Heart left ventricle (tissue), 16 donors: ENCODE results near the gene PTGS1. TPM values are rescaled to one million over a fixed set of nuclear protein-coding genes. Genes with fewer than 3 reads are reported as not detected.
"Not testable (repeated sequence)": the region's sequence is repeated elsewhere in the genome, so short reads cannot be mapped to it uniquely, and the experiment has no call there.

Experiments used
- ATAC-seq, 4 donors: fragments of 200-7000 bp; cut with Tn5 transposase; one replicate each; pipeline ENCODE4 v1.9.1; 2020 to 2022; ENCODE audit warnings: moderate library complexity in 4 of 4, mild to moderate bottlenecking in 3 of 4, moderate number of reproducible peaks in 1 of 4
- DNase-seq, 5 donors: peaks; one replicate each; pipeline ENCODE4 v3.0.0-alpha.2; 2020
- H3K27ac ChIP-seq, 12 donors: fragments of 200-600 bp; sonication (generic) in 4 of 12; one replicate each; pipeline versions ENCODE4 v1.5.0 to v1.8.0; 2016 to 2022; ENCODE audit warnings: mild to moderate bottlenecking in 2 of 12
- H3K27me3 ChIP-seq, 9 donors: fragments of 200-600 bp; sonication (generic) in 2 of 9; one replicate each; pipeline versions ENCODE4 v1.5.1 to v1.8.0; 2016 to 2022; ENCODE audit warnings: mild to moderate bottlenecking in 3 of 9
- H3K36me3 ChIP-seq, 9 donors: fragments of 200-600 bp; sonication (generic) in 2 of 9; one replicate each; pipeline versions ENCODE4 v1.5.0 to v1.8.0; 2018 to 2022; ENCODE audit warnings: mild to moderate bottlenecking in 2 of 9
- H3K4me1 ChIP-seq, 12 donors: fragments of 200-600 bp; sonication (generic) in 4 of 12; one replicate each; pipeline versions ENCODE4 v1.5.0 to v1.8.0; 2016 to 2022; ENCODE audit warnings: mild to moderate bottlenecking in 3 of 12
- H3K4me3 ChIP-seq, 12 donors: fragments of 200-600 bp; sonication (generic) in 4 of 12; one replicate each; pipeline versions ENCODE4 v1.5.0 to v1.8.0; 2017 to 2022; ENCODE audit warnings: mild to moderate bottlenecking in 9 of 12, moderate library complexity in 4 of 12
- H3K9me3 ChIP-seq, 12 donors: fragments of 200-600 bp; sonication (generic) in 4 of 12; one replicate each; pipeline versions ENCODE4 v1.5.0 to v1.8.0; 2016 to 2022; ENCODE audit warnings: mild to moderate bottlenecking in 1 of 12
- CTCF ChIP-seq, 12 donors: fragments of 200-600 bp; sonication (generic) in 4 of 12; IDR thresholded peaks; one replicate each; pipeline versions ENCODE4 v1.5.0 to v1.8.0; 2018 to 2022; ENCODE audit warnings: antibody characterized with exemption in 12 of 12, mild to moderate bottlenecking in 5 of 12
- POLR2A ChIP-seq, 2 donors: fragments of 450-650 bp; IDR thresholded peaks; one replicate each; pipeline ENCODE4 v1.6.1; 2017; ENCODE audit warnings: antibody characterized with exemption in 2 of 2, mild to moderate bottlenecking in 2 of 2, moderate library complexity in 2 of 2
- WGBS, 4 donors: extraction: QIAGEN DNeasy Blood & Tissue Kit in 2 of 4; methylation state at CpG; one replicate each; pipeline versions ENCODE4 v1.1.5 to v1.1.7; 2013 to 2018; 5-methylcytosine and 5-hydroxymethylcytosine counted together
- intact Hi-C, 10 donors: fragments of 100-400 bp; cut with DNase I; formaldehyde crosslinking; loops; one replicate each; pipeline versions ENCODE4 v1.11.1 to v1.14.2; 2022
- long read RNA-seq, 3 donors: library from polyadenylated mRNA; unstranded; transcript quantifications; one replicate each; pipeline ENCODE4 v2.0.0, GENCODE V29; 2020 to 2021
- polyA plus RNA-seq, 2 donors: library from polyadenylated mRNA; stranded (reverse); fragments of 200-250 nt; gene quantifications; one replicate each; pipeline ENCODE4 v1.2.3, GENCODE V29; 2013
- total RNA-seq, 9 donors: library from RNA; depleted of rRNA in 2 of 9; stranded (reverse); fragments of >200 nt in 2 of 9; fragmentation: NEBNext Ultra II Directional in 3 of 9; extraction: Animal tissue kit (Norgen Biotek cat#: 25700) in 3 of 9; gene quantifications; one replicate each; pipeline versions ENCODE4 v1.1.0 to v1.2.4, GENCODE V29; 2016 to 2023
- donor health status: ischemic (EF 13 %, LVEDD 7.1; RV severe dilation, severe dysfunction).
- donor health status: healthy with polysubstance abuse.
- donor health status: DM: no; HTN: yes; CAD: no.
- donor health status: DM: no; HTN: no; CAD: no.
- donor health status: ischemic (EF 25% LVEDD 6.9; RV normal size, moderate dysfunction).
- donor health status: ischemic (EF 25% LVEDD 5.7; RV mildly dilated, moderate dysfunction).
- donor health status: healthy.
- donor health status: DM: yes; HTN: yes; CAD: no.
- donor health status: ischemic (EF 35%, LVEDD 5.7; RV mildly dilated, moderate dysfunction).
- donor health status: nonischemic (EF 11% LVEDD 7.7; RV severe dilation, severe dysfunction).
- donor health status: DM: yes; HTN: yes; CAD: no.
- donor health status: PGD.
- donor health status: ischemic (EF 29% LVEDD 5.4; RV normal size, mild dysfunction).
- donor health status: nonischemic (EF 23%, LVEDD 6.1; RV moderate dilation, normal function).

Gene PTGS1
- total RNA-seq (10 to 100 TPM in 2 of 9 donors, 1 to 10 TPM in 7; 2.0 to 24.7 (median 6.3) TPM), polyA plus RNA-seq (1 to 10 TPM in 1 of 2 donors, under 1 TPM in 1; 0.91 to 6.9 TPM)
- long read RNA-seq, donor 1, result 0 reads
- long read RNA-seq, donor 2, full-length matches to known transcripts, result 3 of 9 reads
- long read RNA-seq, donor 2, partial matches to known transcripts, result 3 of 9 reads
- long read RNA-seq, donor 2, other reads (novel, unspliced or antisense), result 3 of 9 reads
- long read RNA-seq, donor 3, full-length matches to known transcripts, result 7 of 11 reads
- long read RNA-seq, donor 3, partial matches to known transcripts, result 4 of 11 reads
- long read RNA-seq, donor 3, other reads (novel, unspliced or antisense), result 0 of 11 reads

- 7 to 12% (median 7%) methylated on average over 24 to 39 of the region's 39 CpGs for WGBS, 4 donors
- peaks cover 0 to 41% (median 17%) of the 10 kb centered on the region in 12 donors for H3K4me1 ChIP-seq
- DNase-seq (peak; percentile 54 to 77 (median 61)), ATAC-seq (peak in 3 of 4 donors; percentile 65 to 70 (median 65))
- peak within 1 kb of the TSS in 11 of 12 donors; percentile 27 to 69 (median 48) for H3K4me3 ChIP-seq
- TF ChIP-seq CTCF (IDR thresholded peaks at IDR 0.05), result no peak
- TF ChIP-seq POLR2A (IDR thresholded peaks at IDR 0.05), result no peak
- peaks cover 0 to 9% (median 0%) of the 10 kb centered on the region in 9 donors for H3K27me3 ChIP-seq
- H3K36me3 ChIP-seq, result no peaks in the 10 kb centered on the region
- peak within 1 kb of the TSS in 4 of 12 donors; percentile 17 to 87 (median 60) for H3K27ac ChIP-seq
- peaks cover 0 to 3% (median 0%) of the 10 kb centered on the region in 12 donors for H3K9me3 ChIP-seq
- intact Hi-C loops, result loop anchor here in 3 of 10 donors (10.0 kb wide), 2 partner anchors 84 to 434 kb away; partner anchors contain the start of gene OR1K1 (in 2 of the 3)
These were observed at the start of gene PTGS1 for GRCh38 chr9:122370869-122371755. Gene PTGS1 (plus strand): TSS chr9:122371024. CDS start chr9:122371085, 61 bp downstream.

DNA sequence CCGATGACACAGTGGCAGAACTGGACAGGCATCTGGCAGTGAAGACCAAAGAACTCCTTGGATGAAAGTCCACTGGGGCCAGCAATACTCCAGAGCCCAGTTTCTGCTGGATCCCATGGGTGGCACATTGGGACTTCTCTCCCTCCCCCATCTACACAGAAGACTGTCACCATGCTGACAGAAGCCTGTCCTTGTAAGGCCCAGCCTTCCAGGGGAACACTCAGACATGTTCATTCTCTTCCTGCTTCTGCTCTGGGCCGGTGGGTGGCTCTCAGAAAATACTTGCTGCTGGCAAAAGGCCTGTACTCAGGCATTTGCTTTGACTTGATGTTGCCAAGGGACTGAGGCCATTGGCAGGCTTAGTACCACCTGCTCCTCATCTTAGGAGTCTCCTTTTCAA is 48.3 kb upstream of the PTGS1 start:
- peak in 3 of 4 donors; percentile 31 to 39 (median 32) for ATAC-seq
- TF ChIP-seq CTCF (IDR thresholded peaks at IDR 0.05), result no peak
- TF ChIP-seq POLR2A (IDR thresholded peaks at IDR 0.05), result no peak

DNA sequence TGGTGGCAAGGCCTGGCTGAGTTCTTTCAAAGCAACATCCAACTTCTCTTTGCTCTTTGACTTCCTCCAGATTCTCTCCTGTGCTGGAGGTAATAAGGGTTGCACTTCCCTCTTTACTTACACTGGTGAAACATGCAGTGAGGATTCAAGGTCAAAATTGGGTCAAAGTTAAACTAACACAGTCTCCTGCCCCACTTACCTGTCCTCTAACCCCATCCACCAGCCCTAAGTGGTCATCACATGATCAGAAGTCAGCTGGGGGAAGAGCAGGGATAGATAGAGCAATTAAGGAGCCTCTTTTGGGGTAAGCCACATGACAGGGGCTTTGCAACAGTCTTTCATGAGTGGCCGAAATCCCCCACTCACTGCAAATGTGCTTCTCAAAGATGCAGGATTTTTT is 46.2 kb upstream of the PTGS1 start:
- intact Hi-C loops, ATAC-seq, DNase-seq, H3K4me3 ChIP-seq, H3K27ac ChIP-seq, H3K27me3 ChIP-seq, H3K9me3 ChIP-seq: not testable (repeated sequence)
- Histone ChIP-seq H3K36me3 (peaks cover 0 to 59% (median 37%) of the 10 kb centered on the region in 9 donors), H3K4me1 (peaks cover 0 to 21% (median 1%) of the 10 kb centered on the region in 12 donors)
- 80 to 95% (median 82%) methylated on average over 1 of the region's 1 CpG for WGBS, 4 donors

More for the DNA sequence above, 48.3 kb upstream of the PTGS1 start:
- H3K27ac ChIP-seq, result no peak overlapping the region
- intact Hi-C loops, result no loop called here
- H3K9me3 ChIP-seq, result no peaks in the 10 kb centered on the region
- H3K27me3 ChIP-seq, result no peaks in the 10 kb centered on the region
- H3K4me1 ChIP-seq, result peaks cover 0 to 25% (median 0%) of the 10 kb centered on the region in 12 donors
- peaks cover 0 to 59% (median 27%) of the 10 kb centered on the region in 9 donors for H3K36me3 ChIP-seq
- H3K4me3 ChIP-seq, result no peak overlapping the region
- 39 to 66% (median 49%) methylated on average over 2 of the region's 2 CpGs for WGBS, 4 donors
- no peak for DNase-seq

- ATAC-seq, result peak in 2 of 4 donors; percentile 46 to 48
- intact Hi-C loops, result no loop called here
- no peak for DNase-seq
- Histone ChIP-seq H3K27me3 (no peaks in the 10 kb centered on the region), H3K4me1 (peaks cover 0 to 25% (median 3%) of the 10 kb centered on the region in 12 donors), H3K9me3 (no peaks in the 10 kb centered on the region), H3K4me3 (no peak overlapping the region), H3K36me3 (peaks cover 0 to 56% (median 37%) of the 10 kb centered on the region in 9 donors), H3K27ac (no peak overlapping the region)
- TF ChIP-seq POLR2A (IDR thresholded peaks at IDR 0.05) (no peak), CTCF (IDR thresholded peaks at IDR 0.05) (no peak)
- 17 to 61% (median 47%) methylated on average over 1 of the region's 1 CpG for WGBS, 4 donors
These were observed 45.7 kb upstream of the PTGS1 start for GRCh38 chr9:122325124-122325523.
